Measurements from ENCODE around the gene BCL2. TPM values are rescaled to one million over a fixed set of nuclear protein-coding genes. Genes with fewer than 3 reads are reported as not detected.

Gene BCL2
- total RNA-seq, 1 experiment from 2014 or later, result 1.5 TPM

GRCh38 chr18:63149302-63149587, 170.3 kb downstream of the BCL2 start:
- ChIA-PET CTCF (no interaction called here), POLR2A (ENCODE audit: unreplicated experiment) (no interaction called here)
- Histone ChIP-seq H3K9me2 (replicated peaks; ENCODE audit: low read length) (no peaks in the 10 kb centered on the region), H3K4me1 (ENCODE audit: insufficient read depth, low read length) (no peaks in the 10 kb centered on the region), H3K27ac (ENCODE audit: low read length) (no peak overlapping the region), H4K20me1 (ENCODE audit: low read length) (no peaks in the 10 kb centered on the region), H2AFZ (ENCODE audit: low read length) (no peak overlapping the region), H3F3A (ENCODE audit: low read length, unreplicated experiment) (no peaks in the 10 kb centered on the region), H3K36me3 (ENCODE audit: low read depth, low read length) (no peaks in the 10 kb centered on the region), H3K4me2 (ENCODE audit: low read length) (no peak overlapping the region), H3K27me3 (ENCODE audit: low read length) (peaks cover 70% of the 10 kb centered on the region), H3K9me3 (ENCODE audit: low read length) (no peaks in the 10 kb centered on the region), H3K79me2 (ENCODE audit: low read length) (no peaks in the 10 kb centered on the region), H3K4me3 (ENCODE audit: low read length) (no peak overlapping the region), H3K9ac (ENCODE audit: low read length) (no peak overlapping the region)
- intact Hi-C loops (cut with micrococcal nuclease), result no loop called here
- ATAC-seq (no peak), DNase-seq (no peak)
- BruUV-seq (replicated peaks), result no TSS peak
- TF ChIP-seq CTCF (conservative IDR thresholded peaks at IDR 0.05; ENCODE audit: low read depth, low read length) (no peak), EZH2 (IDR thresholded peaks at IDR 0.05; ENCODE audit: low read length, unreplicated experiment) (no peak), EZH2phosphoT487 (IDR thresholded peaks at IDR 0.05; ENCODE audit: borderline replicate concordance, low read length) (no peak)

- DNase-seq, result no peak
- no peak overlapping the region for H3K4me2 ChIP-seq (ENCODE audit: low read length)
Measured at GRCh38 chr18:63148449-63149301, 170.9 kb downstream of the BCL2 start.

More at GRCh38 chr18:63148449-63149301, 170.9 kb downstream of the BCL2 start:
- TF ChIP-seq EZH2phosphoT487 (IDR thresholded peaks at IDR 0.05; ENCODE audit: borderline replicate concordance, low read length) (no peak), EZH2 (IDR thresholded peaks at IDR 0.05; ENCODE audit: low read length, unreplicated experiment) (no peak), CTCF (conservative IDR thresholded peaks at IDR 0.05; ENCODE audit: low read depth, low read length) (no peak)
- H3K4me1 ChIP-seq (ENCODE audit: insufficient read depth, low read length), result no peaks in the 10 kb centered on the region
- H3K27ac ChIP-seq (ENCODE audit: low read length), result no peak overlapping the region
- peaks cover 64% of the 10 kb centered on the region for H3K27me3 ChIP-seq (ENCODE audit: low read length)
- no TSS peak for BruUV-seq (replicated peaks)
- no peak overlapping the region for H3K4me3 ChIP-seq (ENCODE audit: low read length)
- H2AFZ ChIP-seq (ENCODE audit: low read length), result no peak overlapping the region
- no peaks in the 10 kb centered on the region for H3K9me2 ChIP-seq (replicated peaks; ENCODE audit: low read length)
- ChIA-PET CTCF (no interaction called here), POLR2A (ENCODE audit: unreplicated experiment) (no interaction called here)
- no peaks in the 10 kb centered on the region for H3F3A ChIP-seq (ENCODE audit: low read length, unreplicated experiment)
- H3K9me3 ChIP-seq (ENCODE audit: low read length), result no peaks in the 10 kb centered on the region
- intact Hi-C loops (cut with micrococcal nuclease), result no loop called here
- no peaks in the 10 kb centered on the region for H3K79me2 ChIP-seq (ENCODE audit: low read length)
- H3K36me3 ChIP-seq (ENCODE audit: low read depth, low read length), result no peaks in the 10 kb centered on the region
- ATAC-seq, result no peak
- H3K9ac ChIP-seq (ENCODE audit: low read length), result no peak overlapping the region
- H4K20me1 ChIP-seq (ENCODE audit: low read length), result no peaks in the 10 kb centered on the region
